HG02610 (cell line): Measurements from ENCODE around the gene CA12.

Experiments used
- ATAC-seq: cut with Tn5 transposase; IDR thresholded peaks from one replicate; pipeline ENCODE4 v1.9.1; 2021; ENCODE audit warnings: mild to moderate bottlenecking, moderate library complexity; ENCODE audit not compliant: unreplicated experiment

CA12 gene

DNA sequence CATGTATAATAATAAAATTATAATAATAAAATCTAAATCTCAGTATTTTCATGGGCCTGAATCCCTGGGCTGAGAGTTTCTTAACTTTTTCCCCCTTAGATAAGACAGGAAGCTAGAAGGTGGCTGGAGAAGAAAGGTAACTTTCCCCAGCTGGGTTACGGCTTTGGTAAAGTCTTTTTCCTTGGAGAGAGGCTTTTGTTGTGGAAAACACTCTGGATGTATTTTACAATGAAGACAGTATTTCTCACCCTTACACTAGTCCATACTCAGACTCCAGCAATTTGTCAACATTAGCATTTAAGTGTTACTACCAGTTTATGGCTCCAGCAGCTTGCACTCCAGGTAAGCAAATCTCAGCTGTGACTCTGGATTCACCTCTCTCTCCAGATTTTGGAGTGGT lies 69.4 kb downstream of the CA12 start:
- ATAC-seq, result no peak

DNA sequence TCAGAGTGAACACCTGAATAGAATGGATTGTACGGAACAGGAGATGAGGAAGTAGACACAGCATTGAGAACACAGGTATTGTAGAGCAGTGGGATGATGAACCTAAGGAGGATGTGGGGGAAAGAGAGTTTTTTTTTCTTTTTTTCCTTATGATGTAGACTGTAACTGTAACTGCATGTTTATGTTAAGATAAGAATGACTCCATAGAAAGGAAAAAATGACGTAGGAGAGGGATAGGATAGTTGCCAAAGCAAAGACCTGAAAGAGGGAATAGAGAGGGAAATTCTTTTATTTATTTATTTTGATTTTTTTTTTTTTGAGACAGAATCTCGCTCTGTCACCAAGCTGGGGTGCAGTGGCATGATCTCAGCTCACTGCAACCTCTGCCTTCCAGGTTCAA lies 71.0 kb downstream of the CA12 start:
- no peak for ATAC-seq

DNA sequence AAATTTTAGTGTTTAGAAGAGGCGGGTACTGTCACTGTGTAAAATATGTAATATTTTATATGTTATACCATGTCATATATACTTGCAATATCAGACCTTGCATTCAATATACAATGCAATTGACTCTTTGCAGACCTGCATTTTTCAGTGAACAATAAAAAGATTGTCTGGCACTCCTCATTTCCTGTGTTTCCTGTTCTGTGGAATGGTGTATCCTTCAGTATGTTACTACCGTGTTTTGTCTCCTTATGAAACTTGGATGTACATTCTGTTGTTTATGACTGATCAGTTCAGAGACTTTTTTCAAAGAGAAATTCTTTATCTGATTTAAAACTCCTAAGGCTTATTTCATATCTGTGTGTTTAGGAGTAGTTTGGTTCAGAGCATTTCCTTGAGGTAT lies 72.7 kb downstream of the CA12 start:
- no peak for ATAC-seq

DNA sequence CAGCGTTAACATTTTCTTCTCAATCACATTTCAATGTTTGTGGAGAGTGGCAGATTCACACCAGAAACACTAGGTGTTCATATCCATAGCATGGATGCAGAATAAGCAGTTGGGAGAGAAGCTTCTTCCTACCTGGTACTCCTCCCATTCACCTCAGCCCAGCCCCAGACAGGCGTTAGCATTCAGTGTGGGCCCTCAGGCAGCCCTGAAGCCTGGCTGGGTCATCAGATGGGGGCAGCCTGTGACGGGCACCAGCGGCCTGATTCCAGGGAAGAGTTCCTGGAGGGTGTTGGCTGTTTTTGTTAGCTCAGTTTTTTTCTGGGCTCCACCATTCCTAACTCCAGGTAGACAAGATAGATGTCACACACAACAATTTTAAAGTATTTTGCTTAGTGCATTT lies 73.2 kb downstream of the CA12 start:
- ATAC-seq, result no peak

DNA sequence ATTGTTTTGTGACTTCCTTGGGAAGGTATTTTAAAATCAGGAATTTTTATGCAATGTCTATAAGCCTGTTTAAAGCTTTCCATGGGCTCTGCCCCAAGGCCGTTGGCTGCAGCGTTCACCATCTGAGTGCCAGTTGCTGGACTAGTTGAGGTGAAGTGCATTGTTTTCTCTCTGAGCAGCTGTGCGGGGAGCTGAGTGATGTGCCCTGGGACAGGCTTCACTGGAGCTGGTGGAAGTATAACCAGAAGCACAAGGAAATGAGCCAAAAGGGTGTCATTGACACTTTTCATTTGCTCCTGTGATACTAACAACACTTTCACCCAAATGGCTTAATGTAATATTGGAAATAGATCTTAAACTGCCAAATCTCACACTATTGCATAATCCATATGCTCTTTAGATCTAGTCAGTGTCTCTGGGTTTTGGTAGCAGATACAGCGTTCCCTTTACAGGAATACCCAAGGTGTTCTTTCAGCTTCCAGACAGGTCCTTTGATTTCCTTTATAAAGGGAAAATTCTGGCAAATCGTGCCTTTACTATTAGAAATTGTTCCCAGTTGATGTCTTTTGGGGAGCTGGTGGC lies 75.1 kb downstream of the CA12 start:
- no peak for ATAC-seq

DNA sequence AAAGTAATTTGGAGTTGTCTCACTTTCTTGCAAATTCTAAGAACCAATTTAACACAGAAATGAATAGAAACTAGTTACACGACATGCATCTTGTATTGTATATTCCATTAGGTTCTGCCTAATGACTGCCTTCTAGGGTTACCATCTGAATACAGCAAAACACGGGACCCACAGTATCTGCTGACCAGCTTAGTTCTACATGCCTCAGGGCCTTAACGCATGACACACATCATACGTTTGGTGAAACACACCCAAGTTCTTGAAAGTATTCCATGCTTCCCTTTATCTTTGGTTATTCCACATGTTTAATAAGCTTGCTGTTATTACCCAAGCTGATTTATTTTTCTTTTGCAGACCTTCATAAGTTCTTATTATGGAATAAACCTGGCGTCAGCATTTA lies 76.4 kb downstream of the CA12 start:
- no peak for ATAC-seq

DNA sequence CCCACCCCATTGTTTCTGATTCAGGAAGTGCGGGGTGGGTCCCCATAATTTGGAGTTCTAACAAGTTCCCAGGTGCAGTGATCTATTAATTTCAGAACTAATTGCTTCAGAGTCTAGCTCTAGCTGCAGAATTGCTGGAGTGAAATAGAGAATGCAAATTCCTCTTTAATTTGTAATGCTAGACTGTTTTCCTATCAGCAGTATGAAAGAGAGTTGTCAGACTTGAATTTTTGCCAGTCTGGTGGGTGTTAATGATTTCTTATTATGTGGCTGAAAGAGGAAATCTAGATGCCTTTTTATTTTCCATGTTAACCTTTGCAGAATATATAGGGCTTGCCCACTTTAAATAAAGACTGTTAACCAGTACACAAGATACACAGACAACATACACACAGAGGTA lies 80.6 kb downstream of the CA12 start:
- no peak for ATAC-seq

DNA sequence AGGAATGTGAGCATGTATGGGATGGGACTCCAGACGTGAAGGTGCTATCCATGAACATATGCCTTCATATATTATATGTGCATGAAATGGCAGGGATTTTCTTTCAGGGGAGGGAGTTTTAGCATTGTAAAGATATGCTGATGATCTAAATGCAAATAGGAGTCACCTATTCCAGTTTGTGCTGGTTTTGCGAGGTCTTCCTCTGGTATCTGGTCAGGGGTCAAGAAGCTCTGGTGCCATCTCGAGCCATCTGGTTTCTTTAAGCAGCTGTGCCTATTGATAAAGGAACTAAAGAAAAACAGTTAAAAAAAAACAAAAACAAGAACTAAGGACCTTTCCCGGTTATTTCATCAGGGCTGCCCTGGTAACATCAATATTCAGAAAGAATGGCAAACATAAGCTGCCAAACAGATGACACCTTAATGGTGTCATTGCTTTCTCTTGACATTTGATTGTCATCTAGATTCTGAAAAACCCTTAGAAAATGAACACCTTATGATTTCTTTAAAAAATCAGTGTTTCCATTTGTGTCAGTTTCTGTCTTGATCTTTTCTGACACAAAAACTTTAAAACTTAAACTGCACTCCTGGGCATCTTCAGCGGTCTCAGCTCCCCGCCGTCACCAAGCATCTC lies 81.6 kb downstream of the CA12 start:
- ATAC-seq, result no peak

DNA sequence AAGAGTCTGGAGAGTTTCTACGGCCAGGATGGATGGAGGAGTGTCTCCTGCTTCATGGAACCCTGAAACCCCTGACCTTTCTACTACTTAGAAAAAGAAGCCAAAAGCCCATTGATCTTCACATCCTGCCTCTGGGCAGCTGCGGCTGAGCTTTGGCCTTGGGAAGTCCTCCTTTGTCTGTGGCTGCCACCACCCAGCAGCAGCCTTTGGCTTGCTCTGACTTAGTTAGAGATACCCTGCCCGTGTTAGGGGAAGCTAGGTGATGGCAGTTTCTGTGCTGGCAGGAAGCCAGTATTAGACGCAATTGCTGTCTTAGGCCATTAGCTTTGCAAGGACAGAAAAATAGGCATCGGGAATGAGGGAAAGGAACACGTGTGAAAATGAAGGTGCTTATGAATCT lies 85.5 kb downstream of the CA12 start:
- no peak for ATAC-seq

DNA sequence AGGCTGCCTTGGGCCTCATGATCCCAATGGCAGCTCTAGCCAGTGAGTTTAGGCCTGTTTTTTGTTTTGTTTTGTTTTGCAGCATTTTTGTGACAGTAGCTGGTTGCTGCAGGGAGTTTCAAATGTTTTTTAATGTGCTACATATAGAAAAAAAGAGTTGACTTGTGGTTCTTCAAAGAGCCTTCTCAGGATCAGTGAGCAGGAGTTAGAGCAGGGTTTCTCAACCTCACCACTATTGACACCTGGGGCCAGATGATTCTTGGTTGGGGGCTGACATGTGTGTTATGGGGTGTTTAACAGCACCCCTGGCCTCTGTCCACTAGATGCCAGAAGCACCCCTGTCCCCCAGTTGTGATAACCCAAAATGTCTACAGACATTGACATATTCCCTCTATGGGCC lies 86.3 kb downstream of the CA12 start:
- ATAC-seq, result no peak

DNA sequence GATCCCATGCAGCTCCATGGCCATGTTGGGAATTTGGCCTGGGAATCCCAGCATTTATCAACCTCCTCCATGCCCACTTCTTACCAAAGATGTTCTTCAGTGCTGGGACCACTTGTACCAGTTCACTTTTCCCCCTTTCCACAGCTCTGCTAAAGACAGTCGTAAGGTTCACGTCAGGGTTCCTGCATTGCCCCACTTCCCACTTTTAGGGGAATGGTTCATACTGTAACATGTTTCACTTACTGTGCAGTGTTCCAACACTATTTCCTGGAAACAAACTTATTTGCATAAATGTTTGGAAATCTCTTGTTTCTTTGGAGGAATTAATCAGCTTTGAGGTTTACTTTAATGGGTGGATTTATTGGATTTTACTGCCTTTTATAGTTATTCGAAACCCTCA lies 87.3 kb downstream of the CA12 start:
- ATAC-seq, result no peak

DNA sequence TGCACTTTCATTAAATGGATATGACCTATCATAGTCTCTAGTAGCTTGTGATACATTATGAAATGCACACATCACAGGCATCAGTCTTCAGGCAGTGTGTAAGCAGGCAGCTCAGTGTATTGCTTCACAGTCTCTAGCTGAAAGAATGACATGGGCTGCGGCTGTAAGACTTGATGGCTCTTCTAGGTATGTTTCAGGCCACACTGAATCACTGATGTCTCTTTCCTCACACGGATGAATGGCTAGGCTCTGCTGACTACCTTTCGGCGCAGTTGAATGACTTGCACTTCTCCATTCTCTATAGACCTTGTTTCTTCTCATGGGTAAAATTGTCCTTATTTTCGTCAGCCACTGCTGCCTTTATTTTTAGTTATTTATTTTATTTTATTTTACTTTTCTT lies 88.9 kb downstream of the CA12 start:
- no peak for ATAC-seq

DNA sequence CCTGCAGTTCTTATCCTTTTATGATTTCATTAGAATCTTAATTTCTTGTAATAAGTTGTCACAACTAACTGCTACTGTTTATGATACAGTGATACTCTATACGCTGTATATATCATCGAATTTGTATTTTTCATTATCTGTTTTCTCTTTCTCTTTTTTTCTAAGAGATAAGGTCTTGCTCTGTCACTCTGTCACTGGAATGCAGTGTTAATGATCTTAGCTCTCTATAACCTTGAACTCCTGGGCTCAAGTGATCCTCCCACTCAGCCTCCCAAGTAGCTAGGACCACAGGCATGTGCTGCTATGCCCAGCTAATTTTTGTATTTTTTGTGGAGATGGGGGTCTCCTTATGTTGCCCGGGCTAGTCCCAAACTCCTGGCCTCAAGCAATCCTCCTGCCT lies 89.4 kb downstream of the CA12 start:
- ATAC-seq, result no peak

DNA sequence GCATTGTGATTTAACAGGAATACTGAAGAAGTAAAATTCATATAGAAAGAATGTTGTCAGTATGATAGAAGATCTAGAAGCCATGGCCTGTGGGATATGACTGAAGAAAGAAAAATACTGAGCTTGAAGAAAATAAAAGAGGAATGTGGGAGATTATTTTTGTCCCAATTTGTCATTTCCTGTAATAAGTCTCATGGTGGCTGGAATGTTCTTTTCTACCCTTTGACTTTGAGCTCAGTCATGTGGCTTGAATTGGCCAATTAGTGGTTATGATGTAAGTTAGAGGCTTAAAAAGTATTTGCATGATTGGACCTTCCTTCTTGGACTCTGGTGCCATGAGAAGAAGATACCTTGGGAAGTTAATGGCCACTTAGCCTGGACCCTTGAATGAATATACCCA lies 90.1 kb downstream of the CA12 start:
- ATAC-seq, result no peak

DNA sequence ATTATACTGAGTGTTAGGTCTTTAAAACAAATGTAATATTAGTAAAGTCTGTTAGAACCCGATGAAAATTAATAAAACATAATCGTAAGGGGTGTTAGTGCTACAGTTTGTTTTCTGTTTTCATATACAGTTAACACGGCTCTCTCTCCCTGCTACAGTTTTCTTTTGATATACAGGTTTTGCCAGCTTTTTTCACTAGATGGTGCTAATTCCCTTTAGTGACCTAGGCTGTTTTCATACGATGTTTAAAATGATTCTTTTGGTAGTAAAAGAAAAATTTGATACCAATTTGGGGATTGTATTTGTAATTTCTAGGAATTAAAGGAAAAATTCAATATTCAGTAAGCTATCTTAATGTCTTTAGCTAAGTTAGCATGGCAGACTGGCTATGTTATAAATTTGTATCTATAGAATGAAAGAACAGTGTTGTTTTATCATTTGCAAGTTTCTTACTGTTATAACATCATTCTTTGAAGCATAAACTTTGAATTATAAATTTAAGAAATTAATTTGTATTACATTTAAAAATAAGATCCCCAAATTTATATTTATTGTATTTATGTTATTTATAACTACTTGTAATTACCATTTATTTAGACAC lies 92.8 kb downstream of the CA12 start:
- ATAC-seq, result no peak

DNA sequence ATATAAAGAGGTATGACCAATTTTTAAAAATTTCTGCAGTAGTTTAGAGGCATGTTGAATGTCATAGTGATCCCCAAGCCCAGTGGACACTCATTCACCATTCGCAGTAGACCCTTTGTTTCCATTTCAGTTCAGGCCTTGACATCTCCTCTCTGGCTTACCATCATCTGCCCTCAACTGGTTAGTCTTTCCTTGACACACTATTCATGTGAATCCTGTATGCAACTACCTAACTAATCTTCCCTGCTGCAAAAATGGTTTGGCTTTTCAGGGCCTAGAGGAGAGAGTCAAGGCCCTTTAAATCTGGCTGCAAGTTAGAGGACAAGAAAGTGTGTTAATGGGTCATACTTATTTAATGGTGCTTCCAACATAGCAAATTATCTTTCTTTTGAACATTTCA lies 93.3 kb downstream of the CA12 start:
- no peak for ATAC-seq

DNA sequence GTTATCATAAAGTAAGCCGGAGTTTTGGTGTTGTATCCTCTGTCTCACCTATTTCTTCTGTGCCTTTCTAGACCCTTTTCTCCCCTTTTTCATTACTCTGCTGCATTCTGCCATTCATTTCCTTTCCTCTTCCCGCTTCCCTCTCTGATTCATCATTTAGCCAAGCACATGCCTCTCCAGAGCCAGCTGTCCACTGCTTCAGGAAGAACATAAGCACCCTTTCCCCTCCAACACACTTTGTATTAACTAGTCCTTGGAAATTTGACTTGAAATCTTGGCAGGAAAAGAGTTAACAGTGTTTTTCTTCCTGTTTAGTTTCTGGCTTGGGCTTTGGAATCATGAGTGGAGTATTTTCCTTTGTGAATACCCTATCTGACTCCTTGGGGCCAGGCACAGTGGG lies 94.5 kb downstream of the CA12 start:
- ATAC-seq, result no peak

DNA sequence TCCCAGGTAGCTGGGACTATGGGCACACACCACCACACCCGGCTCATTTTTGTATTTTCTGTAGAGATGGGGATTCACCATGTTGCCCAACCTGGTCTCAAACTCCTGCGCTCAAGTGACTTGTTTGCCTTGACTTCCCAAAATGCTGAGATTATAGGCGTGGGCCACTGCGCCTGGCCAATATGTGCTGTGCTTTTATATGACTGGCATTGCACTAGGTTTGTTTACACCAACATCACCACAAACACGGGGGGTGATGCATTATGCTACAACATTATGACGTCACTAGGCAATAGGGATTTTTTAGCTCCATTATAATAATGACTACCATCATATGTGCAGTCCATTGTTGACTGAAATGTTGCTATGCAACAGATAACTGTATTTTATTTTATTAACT lies 97.3 kb downstream of the CA12 start:
- ATAC-seq, result no peak

DNA sequence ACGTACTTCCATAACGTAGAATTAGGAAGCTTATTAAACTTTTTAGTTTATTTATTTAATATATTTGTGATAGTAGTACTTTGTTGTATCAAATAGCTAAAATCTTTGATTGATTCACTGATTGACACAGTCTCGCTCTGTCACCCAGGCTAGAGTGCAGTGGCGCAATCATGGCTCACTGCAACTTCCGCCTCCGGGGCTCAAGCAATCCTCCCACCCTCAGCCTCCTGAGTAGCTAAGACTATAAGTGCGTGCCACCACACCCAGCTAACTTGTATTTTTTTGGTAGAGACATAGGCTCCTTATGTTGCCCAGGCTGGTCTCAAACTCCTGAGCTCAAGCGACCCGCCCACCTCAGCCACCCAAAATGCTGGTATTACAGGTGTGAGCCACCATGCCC lies 98.5 kb downstream of the CA12 start:
- ATAC-seq, result no peak

DNA sequence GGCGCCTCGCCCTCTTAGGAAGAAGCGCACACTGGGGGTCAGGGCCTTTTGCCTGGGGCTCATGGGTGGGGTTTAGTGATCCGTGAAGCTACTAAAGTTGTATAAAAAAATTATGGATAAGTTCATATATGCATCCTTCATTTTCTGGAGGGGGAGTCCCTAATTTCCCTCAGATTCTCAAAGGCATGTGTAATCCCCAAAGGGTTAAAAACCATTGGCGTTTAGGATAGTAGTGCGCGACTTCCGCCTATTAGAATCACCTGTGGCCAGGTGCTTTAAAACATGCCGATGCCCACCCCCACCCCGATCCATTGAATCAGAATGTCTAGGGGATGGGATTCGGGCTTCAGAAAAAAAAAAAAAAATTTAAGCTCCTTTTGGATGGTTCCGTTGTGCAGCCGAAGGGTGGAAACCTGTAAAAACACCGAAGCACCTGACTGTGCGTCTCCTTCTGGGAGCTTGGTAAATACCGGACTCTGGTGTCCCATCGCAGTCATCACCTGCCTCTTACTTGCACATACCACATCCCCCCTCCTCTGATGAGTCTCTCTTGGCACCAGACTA lies 103.7 kb downstream of the CA12 start:
- ATAC-seq, result no peak

DNA sequence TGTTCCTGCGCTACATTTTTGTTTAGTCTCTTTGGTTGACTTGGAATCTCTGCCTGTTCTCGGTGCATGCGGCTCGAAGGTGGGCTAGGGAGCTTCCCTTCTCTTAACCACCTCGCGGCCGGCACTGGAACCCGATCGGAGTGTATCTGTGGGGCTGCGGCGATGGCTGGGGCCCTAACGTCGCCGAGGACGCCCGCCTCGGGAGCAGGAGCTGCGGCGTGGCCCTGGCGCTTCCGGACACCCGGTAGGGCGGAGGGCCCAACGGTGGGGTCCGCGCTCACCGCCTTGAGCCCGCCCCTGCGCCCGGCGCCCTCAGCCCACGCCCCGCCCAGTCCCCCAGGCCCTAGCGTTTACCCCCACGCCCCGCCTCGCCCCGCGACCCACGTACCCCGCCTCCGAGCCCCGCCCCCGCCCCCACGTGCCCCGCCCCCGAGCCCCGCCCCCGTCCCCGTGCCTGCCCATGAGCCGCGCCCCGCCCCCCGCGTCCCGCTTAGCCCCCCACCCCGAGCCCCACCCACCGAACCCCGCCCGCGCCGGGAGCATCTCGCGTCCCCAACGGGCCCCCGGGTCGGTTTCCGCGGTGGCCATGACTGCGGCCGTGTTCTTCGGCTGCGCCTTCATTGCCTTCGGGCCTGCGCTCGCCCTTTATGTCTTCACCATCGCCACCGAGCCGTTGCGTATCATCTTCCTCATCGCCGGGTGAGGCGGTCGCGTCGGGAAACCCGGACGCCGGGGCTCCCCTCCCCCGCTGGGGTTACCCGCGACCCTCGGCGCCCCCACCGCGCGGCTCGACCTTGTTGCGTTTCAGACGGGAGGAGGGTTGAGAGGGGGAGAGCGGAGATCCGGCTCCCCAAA lies 104.4 kb downstream of the CA12 start, which contains the start of gene APH1B:
Gene APH1B (plus strand): TSS at position 568 of the 855 bp plus-strand sequence. CDS start 19 bp downstream, at position 587.
- peak; percentile 59 for ATAC-seq
